Endothelial cell of umbilical vein (primary cell): ENCODE data around the gene SH3BP5. TPM values are rescaled to one million over a fixed set of nuclear protein-coding genes. Genes with fewer than 3 reads are reported as not detected.

Experiments
- BruUV-seq: library from RNA; stranded (reverse); fragments of 400-500 nt; replicated peaks from 2 replicates; lab custom pipeline; 2021; lab: Mats Ljungman, UMichigan
- CTCF ChIA-PET: fragments of 300-600, 350-600 bp; sonication (Branson Sonifier 250); formaldehyde crosslinking; loops from one replicate; lab custom pipeline; 2021; ENCODE audit warnings: antibody characterized with exemption, inconsistent platforms; lab: Charles Lee
- POLR2A ChIA-PET: fragments of 300-600, 350-600 bp; sonication (Branson Sonifier 250); formaldehyde crosslinking; loops from one replicate; lab custom pipeline; 2021; ENCODE audit warnings: antibody characterized with exemption, inconsistent platforms; lab: Charles Lee
- DNase-seq: peaks from one replicate; pipeline ENCODE4 v3.0.0-alpha.2; 2011; ENCODE audit warnings: low read depth, low spot score
- FAIRE-seq: peaks from 2 replicates; lab custom pipeline; 2011; peaks lifted over from hg19 to GRCh38; lab: Jason Lieb, UNC
- H2AFZ ChIP-seq: 2 replicates; pipeline ENCODE4 v1.6.0; 2012; ENCODE audit warnings: low read depth, low read length, control low read depth, inconsistent platforms
- H3K27ac ChIP-seq: 2 replicates; pipeline ENCODE4 v1.5.1; 2011; ENCODE audit warnings: low read depth, mild to moderate bottlenecking, control low read depth, low read length, moderate library complexity; ENCODE audit not compliant: insufficient read depth
- H3K27me3 ChIP-seq, 2 experiments: 2 replicates each; pipeline versions ENCODE4 v1.6.0 to v1.6.1; 2011; ENCODE audit warnings: low read length in 2 of 2, mixed read lengths in 1 of 2; ENCODE audit not compliant: control insufficient read depth in 2 of 2, insufficient read depth in 2 of 2
- H3K36me3 ChIP-seq, 2 experiments: 2 replicates in 1 of 2; 3 replicates in 1 of 2; pipeline ENCODE4 v1.5.1; 2011; ENCODE audit warnings: low read length in 2 of 2, mild to moderate bottlenecking in 1 of 2, moderate library complexity in 1 of 2; ENCODE audit not compliant: control insufficient read depth in 2 of 2, insufficient read depth in 2 of 2; ENCODE audit errors: extremely low read depth in 1 of 2
- H3K4me1 ChIP-seq: 3 replicates; pipeline ENCODE4 v1.5.1; 2011; ENCODE audit warnings: mild to moderate bottlenecking, low read length; ENCODE audit not compliant: control insufficient read depth, insufficient read depth; ENCODE audit errors: extremely low read depth
- H3K4me2 ChIP-seq: 2 replicates; pipeline ENCODE4 v1.6.1; 2011; ENCODE audit warnings: low read length, control low read depth, mixed read lengths; ENCODE audit not compliant: insufficient read depth
- H3K4me3 ChIP-seq, 3 experiments: fragments of 200-600 bp in 1 of 3; sonication (generic), shearing (Covaris generic) in 1 of 3; replicated peaks in 1 of 3; 2 replicates each; pipeline ENCODE4 v1.5.1; 2011 to 2016; ENCODE audit warnings: control low read depth in 3 of 3, low read length in 3 of 3, mild to moderate bottlenecking in 2 of 3, inconsistent platforms in 1 of 3, low read depth in 1 of 3, moderate library complexity in 1 of 3; ENCODE audit not compliant: insufficient read depth in 1 of 3
- H3K79me2 ChIP-seq: 2 replicates; pipeline ENCODE4 v1.6.0; 2012; ENCODE audit warnings: low read length, inconsistent platforms; ENCODE audit not compliant: control insufficient read depth, insufficient read depth
- H3K9ac ChIP-seq: replicated peaks from 2 replicates; pipeline ENCODE3; 2011; ENCODE audit warnings: low read length, control low read depth; ENCODE audit not compliant: insufficient read depth; ENCODE audit errors: extremely low read depth
- H3K9me1 ChIP-seq: replicated peaks from 3 replicates; pipeline ENCODE4 v1.6.0; 2011; ENCODE audit warnings: mild to moderate bottlenecking, low read length; ENCODE audit not compliant: control insufficient read depth, insufficient read depth; ENCODE audit errors: extremely low read depth
- H3K9me3 ChIP-seq: replicated peaks from 2 replicates; pipeline ENCODE4 v1.5.1; 2012; ENCODE audit warnings: low read length, inconsistent platforms; ENCODE audit not compliant: control insufficient read depth, insufficient read depth
- H4K20me1 ChIP-seq: replicated peaks from 2 replicates; pipeline ENCODE3; 2011; ENCODE audit warnings: mild to moderate bottlenecking, low read length; ENCODE audit not compliant: control insufficient read depth, insufficient read depth; ENCODE audit errors: extremely low read depth
- CTCF ChIP-seq, 2 donors: IDR thresholded peaks; 1 replicate in 1 of 2; 2 replicates in 1 of 2; pipeline ENCODE4 v1.5.1; 2011; ENCODE audit warnings: low read length in 2 of 2, mild to moderate bottlenecking in 2 of 2, moderate library complexity in 2 of 2, control low read depth in 1 of 2, inconsistent platforms in 1 of 2, low read depth in 1 of 2; ENCODE audit not compliant: insufficient read depth in 1 of 2; ENCODE audit errors: extremely low read depth in 1 of 2
- EZH2 ChIP-seq: IDR thresholded peaks from 2 replicates; pipeline ENCODE4 v1.6.1; 2012; ENCODE audit warnings: borderline replicate concordance, low read depth, mild to moderate bottlenecking, moderate library complexity, low read length, inconsistent platforms; ENCODE audit not compliant: severe bottlenecking
- FOS ChIP-seq: IDR thresholded peaks from 2 replicates; pipeline ENCODE4 v1.6.1; 2011; ENCODE audit warnings: mild to moderate bottlenecking, low read length, moderate library complexity, borderline replicate concordance; ENCODE audit not compliant: insufficient read depth
- GATA2 ChIP-seq: IDR thresholded peaks from 2 replicates; pipeline ENCODE4 v1.7.0; 2011; ENCODE audit warnings: low read depth, mild to moderate bottlenecking, moderate library complexity, mixed read lengths, low read length; ENCODE audit not compliant: insufficient read length, insufficient read depth
- JUN ChIP-seq: IDR thresholded peaks from 2 replicates; pipeline ENCODE4 v1.6.1; 2011; ENCODE audit warnings: borderline replicate concordance, low read depth; ENCODE audit not compliant: insufficient read length, insufficient read depth
- MAX ChIP-seq: IDR thresholded peaks from 2 replicates; pipeline ENCODE4 v1.6.1; 2011; ENCODE audit not compliant: insufficient read depth, insufficient read length
- MYC ChIP-seq: IDR thresholded peaks from one replicate; pipeline ENCODE4 v1.6.1; 2011; ENCODE audit warnings: mild to moderate bottlenecking, low read depth, low read length
- POLR2A ChIP-seq: IDR thresholded peaks from 2 replicates; pipeline ENCODE4 v1.6.1; 2012; ENCODE audit warnings: low read depth, mild to moderate bottlenecking, control low read depth, low read length
- POLR2AphosphoS5 ChIP-seq: IDR thresholded peaks from 2 replicates; pipeline ENCODE4 v1.6.1; 2012; ENCODE audit warnings: low read depth, mild to moderate bottlenecking, control low read depth, low read length, moderate library complexity; ENCODE audit not compliant: insufficient read depth
- dilution Hi-C: fragments of 300-500 bp; cut with MboI; formaldehyde crosslinking; loops from one replicate; pipeline ENCODE4 v1.15.0; 2019; ENCODE audit warnings: low sequenced_read_pairs; ENCODE audit not compliant: extremely low pct_ligation_motif_present
- intact Hi-C: fragments of 100-400 bp; cut with micrococcal nuclease; formaldehyde crosslinking; loops from one replicate; pipeline ENCODE4 v1.10.0; 2022
- polyA plus RNA-seq, 4 experiments: library from polyadenylated mRNA; depleted of rRNA in 3 of 4; stranded (reverse) in 3 of 4; unstranded in 1 of 4; fragments of >200 nt; gene quantifications; 2 replicates each; pipeline versions ENCODE4 v1.2.1 to v1.2.3, GENCODE V29; 2011 to 2012; ENCODE audit warnings: missing spikeins in 1 of 4
- total RNA-seq: library from RNA; stranded (reverse); gene quantifications from 2 replicates; pipeline ENCODE4 v1.2.3, GENCODE V29; 2021

Gene SH3BP5
- total and polyA plus RNA-seq, 2 donors (not counting 3 experiments of a cell fraction or from before 2014, with no cell fraction given): 35.3 to 76.3 TPM

GRCh38 chr3:15246186-15246585 is 86.2 kb downstream of the SH3BP5 start:
- no peak for FAIRE-seq
- ChIA-PET CTCF (interaction anchor here (1.3 to 3.3 kb wide), 2 partner anchors 9 to 159 kb away, joined by 4 to 16 read pairs; no protein-coding TSS in a partner anchor), POLR2A (no interaction called here)
- Histone ChIP-seq H3K36me3 (peaks cover 11 to 22% of the 10 kb centered on the region in 2 experiments), H3K4me2 (no peak overlapping the region), H3K27ac (no peak overlapping the region), H3K27me3 (no peaks in the 10 kb centered on the region), H3K4me3 (no peak overlapping the region), H3K9me1 (no peaks in the 10 kb centered on the region), H3K4me1 (no peaks in the 10 kb centered on the region), H4K20me1 (no peaks in the 10 kb centered on the region), H3K9me3 (no peaks in the 10 kb centered on the region), H2AFZ (no peak overlapping the region), H3K9ac (no peak overlapping the region), H3K79me2 (no peaks in the 10 kb centered on the region)
- dilution Hi-C loops (no loop called here), intact Hi-C loops (no loop called here)
- no peak for TF ChIP-seq MYC
- TF ChIP-seq CTCF (IDR thresholded peaks at IDR 0.05; ENCODE audit: extremely low read depth in 1 of 2, insufficient read depth in 1 of 2, low read depth in 1 of 2, low read length in 2 of 2): no peak
- TF ChIP-seq POLR2A: no peak
- TF ChIP-seq FOS: no peak
- no TSS peak for BruUV-seq
- DNase-seq: no peak

GRCh38 chr3:15243822-15244482 is 88.4 kb downstream of the SH3BP5 start:
- dilution Hi-C loops: no loop called here
- peaks cover 11 to 21% of the 10 kb centered on the region in 2 experiments for H3K36me3 ChIP-seq
- TF ChIP-seq FOS: no peak
- TF ChIP-seq CTCF (IDR thresholded peaks at IDR 0.05; ENCODE audit: extremely low read depth in 1 of 2, insufficient read depth in 1 of 2, low read depth in 1 of 2, low read length in 2 of 2): no peak
- TF ChIP-seq GATA2: no peak
- no peak for TF ChIP-seq JUN
- TF ChIP-seq EZH2: no peak
- no peak for TF ChIP-seq POLR2AphosphoS5
- TF ChIP-seq POLR2A: no peak
- no peak for TF ChIP-seq MYC
- TF ChIP-seq MAX: no peak

More at GRCh38 chr3:15243822-15244482, 88.4 kb downstream of the SH3BP5 start:
- Histone ChIP-seq H3K9me1 (no peaks in the 10 kb centered on the region), H3K9ac (no peak overlapping the region), H3K79me2 (no peaks in the 10 kb centered on the region), H4K20me1 (no peaks in the 10 kb centered on the region), H3K4me2 (no peak overlapping the region), H3K27ac (no peak overlapping the region), H3K9me3 (no peaks in the 10 kb centered on the region), H2AFZ (no peak overlapping the region), H3K4me1 (no peaks in the 10 kb centered on the region), H3K27me3 (no peaks in the 10 kb centered on the region), H3K4me3 (no peak overlapping the region)
- ChIA-PET POLR2A (no interaction called here), CTCF (interaction anchor here (1.7 to 2.9 kb wide), 2 partner anchors 9 to 161 kb away, joined by 4 to 10 read pairs; no protein-coding TSS in a partner anchor)
- FAIRE-seq: no peak
- intact Hi-C loops: no loop called here
- no peak for DNase-seq
- no TSS peak for BruUV-seq
